HT-29 (cell line): ENCODE results near the gene CCDC158. TPM values are rescaled to one million over a fixed set of nuclear protein-coding genes. Genes with fewer than 3 reads are reported as not detected.
"Not testable (repeated sequence)": the region's sequence is repeated elsewhere in the genome, so short reads cannot be mapped to it uniquely, and the experiment has no call there.

Source experiments
- DNase-seq: peaks from one replicate; pipeline ENCODE4 v3.0.0-alpha.2; 2015; ENCODE audit warnings: low spot score
- total RNA-seq: library from RNA; depleted of rRNA; stranded (reverse); fragments of >200 nt; shearing (Covaris generic); gene quantifications from 2 replicates; pipeline ENCODE4 v1.2.3, GENCODE V29; 2014

Gene CCDC158
- total RNA-seq, 1 experiment from 2014 or later: not detected

GRCh38 chr4:76430519-76431388, 9.8 kb upstream of the CCDC158 start:
- DNase-seq: peak; percentile 80

GRCh38 chr4:76429636-76430035, 8.7 kb upstream of the CCDC158 start:
- no peak for DNase-seq

- peak; percentile 40 for DNase-seq
Measured at GRCh38 chr4:76426272-76426671, 5.3 kb upstream of the CCDC158 start.

- not testable (repeated sequence) for DNase-seq
Measured at GRCh38 chr4:76423159-76423558, 2.2 kb upstream of the CCDC158 start.

- DNase-seq: no peak
Measured at GRCh38 chr4:76420188-76420761, 666 bp downstream of the CCDC158 start.

- no peak for DNase-seq
Measured at GRCh38 chr4:76410636-76411035, 10.3 kb downstream of the CCDC158 start.

GRCh38 chr4:76407440-76408119, 13.4 kb downstream of the CCDC158 start:
- DNase-seq: no peak

GRCh38 chr4:76406081-76406480, 14.9 kb downstream of the CCDC158 start:
- no peak for DNase-seq

- DNase-seq: no peak
Measured at GRCh38 chr4:76401654-76402053, 19.3 kb downstream of the CCDC158 start.

- DNase-seq: no peak
Measured at GRCh38 chr4:76388160-76388908, 32.6 kb downstream of the CCDC158 start.

GRCh38 chr4:76386566-76387305, 34.2 kb downstream of the CCDC158 start:
- DNase-seq: no peak

- no peak for DNase-seq
Measured at GRCh38 chr4:76385974-76386373, 35.0 kb downstream of the CCDC158 start.

GRCh38 chr4:76384052-76384451, 36.9 kb downstream of the CCDC158 start:
- DNase-seq: no peak

GRCh38 chr4:76383001-76383400, 37.9 kb downstream of the CCDC158 start:
- DNase-seq: peak; percentile 25

- DNase-seq: no peak
Measured at GRCh38 chr4:76381986-76382385, 39.0 kb downstream of the CCDC158 start.

GRCh38 chr4:76380561-76380960, 40.4 kb downstream of the CCDC158 start:
- DNase-seq: no peak

- peak; percentile 75 for DNase-seq
Measured at GRCh38 chr4:76377911-76378310, 43.0 kb downstream of the CCDC158 start.

GRCh38 chr4:76377481-76377901, 43.5 kb downstream of the CCDC158 start:
- DNase-seq: no peak

- peak; percentile 25 for DNase-seq
Measured at GRCh38 chr4:76376534-76376933, 44.4 kb downstream of the CCDC158 start.

- no peak for DNase-seq
Measured at GRCh38 chr4:76375703-76376102, 45.2 kb downstream of the CCDC158 start.

GRCh38 chr4:76374798-76375197, 46.1 kb downstream of the CCDC158 start:
- DNase-seq: peak; percentile 18
